Measurements from ENCODE around the gene DDX3X.
"Not testable (repeated sequence)": the region's sequence is repeated elsewhere in the genome, so short reads cannot be mapped to it uniquely, and the experiment has no call there.

The DDX3X gene

DNA sequence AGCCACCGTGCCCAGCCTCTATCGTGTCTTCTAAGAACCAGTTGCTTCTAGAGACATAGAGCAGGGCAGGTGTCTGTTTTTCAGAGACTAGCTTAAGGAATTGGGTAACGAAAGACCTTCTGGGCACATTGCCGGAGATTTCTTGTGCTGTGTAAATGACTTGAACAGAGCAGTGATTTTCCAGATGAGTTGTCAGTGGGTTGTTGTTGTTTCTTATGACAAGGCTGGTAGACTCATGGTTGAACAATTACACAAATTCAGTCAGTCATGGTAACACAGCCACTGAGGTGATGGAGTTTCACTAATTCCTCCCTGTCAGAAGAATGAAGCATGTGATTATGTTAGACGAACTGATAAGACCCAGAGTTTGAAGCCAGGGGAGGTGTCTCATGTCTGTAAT lies 20.5 kb upstream of the DDX3X start:
- H3K27me3 ChIP-seq (ENCODE audit: insufficient read depth, low read depth) = no peaks in the 10 kb centered on the region
- H3K4me1 ChIP-seq (ENCODE audit: low read depth, poor library complexity, severe bottlenecking) = peaks cover 37% of the 10 kb centered on the region
- H2AFZ ChIP-seq (ENCODE audit: low read depth) = peak overlapping the region; percentile 34; the same call in 1 of the 2 replicates
- TF ChIP-seq, protein P1, sequence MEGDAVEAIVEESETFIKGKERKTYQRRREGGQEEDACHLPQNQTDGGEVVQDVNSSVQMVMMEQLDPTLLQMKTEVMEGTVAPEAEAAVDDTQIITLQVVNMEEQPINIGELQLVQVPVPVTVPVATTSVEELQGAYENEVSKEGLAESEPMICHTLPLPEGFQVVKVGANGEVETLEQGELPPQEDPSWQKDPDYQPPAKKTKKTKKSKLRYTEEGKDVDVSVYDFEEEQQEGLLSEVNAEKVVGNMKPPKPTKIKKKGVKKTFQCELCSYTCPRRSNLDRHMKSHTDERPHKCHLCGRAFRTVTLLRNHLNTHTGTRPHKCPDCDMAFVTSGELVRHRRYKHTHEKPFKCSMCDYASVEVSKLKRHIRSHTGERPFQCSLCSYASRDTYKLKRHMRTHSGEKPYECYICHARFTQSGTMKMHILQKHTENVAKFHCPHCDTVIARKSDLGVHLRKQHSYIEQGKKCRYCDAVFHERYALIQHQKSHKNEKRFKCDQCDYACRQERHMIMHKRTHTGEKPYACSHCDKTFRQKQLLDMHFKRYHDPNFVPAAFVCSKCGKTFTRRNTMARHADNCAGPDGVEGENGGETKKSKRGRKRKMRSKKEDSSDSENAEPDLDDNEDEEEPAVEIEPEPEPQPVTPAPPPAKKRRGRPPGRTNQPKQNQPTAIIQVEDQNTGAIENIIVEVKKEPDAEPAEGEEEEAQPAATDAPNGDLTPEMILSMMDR (conservative IDR thresholded peaks at IDR 0.05; ENCODE audit: low read depth, low read length) = no peak
- H3K4me3 ChIP-seq (IDR thresholded peaks at IDR 0.05; ENCODE audit: insufficient read depth, low read depth, low read length) = no peak overlapping the region
- no peaks in the 10 kb centered on the region for H4K20me1 ChIP-seq (ENCODE audit: insufficient read depth)
- peak overlapping the region; percentile 49; the same call in 1 of the 2 replicates for H3K9ac ChIP-seq
- H3K79me2 ChIP-seq (ENCODE audit: insufficient read depth, low read depth) = no peaks in the 10 kb centered on the region
- peak overlapping the region; percentile 39; the same call in 1 of the 2 replicates for H3K4me2 ChIP-seq
- H3K36me3 ChIP-seq (ENCODE audit: insufficient read depth) = no peaks in the 10 kb centered on the region
- peak overlapping the region; percentile 95 for H3K27ac ChIP-seq

DNA sequence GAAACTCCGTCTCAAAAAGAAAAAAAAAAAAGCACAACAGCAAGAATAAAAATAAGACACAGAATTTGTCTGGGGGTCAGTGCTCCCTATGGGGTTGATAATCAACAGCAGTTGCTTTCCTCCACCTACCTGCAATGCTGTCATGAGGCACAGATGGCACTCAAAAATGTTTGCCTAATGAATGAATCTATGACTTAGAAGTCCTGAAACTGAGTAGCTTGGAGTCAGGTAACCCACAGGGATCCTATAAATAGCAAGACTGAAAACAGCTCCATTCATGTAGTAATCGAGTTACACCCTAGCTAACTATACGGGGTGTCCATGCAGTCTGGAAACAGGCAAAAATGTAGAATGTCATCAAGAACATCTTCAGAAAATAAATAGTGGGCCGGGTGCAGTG lies 19.8 kb upstream of the DDX3X start:
- H3K79me2 ChIP-seq (ENCODE audit: insufficient read depth, low read depth) = no peaks in the 10 kb centered on the region
- no peaks in the 10 kb centered on the region for H3K36me3 ChIP-seq (ENCODE audit: insufficient read depth)
- TF ChIP-seq, protein P1 (conservative IDR thresholded peaks at IDR 0.05; ENCODE audit: low read depth, low read length) = no peak; the same call in 1 of the 2 replicates
- H3K4me3 ChIP-seq (IDR thresholded peaks at IDR 0.05; ENCODE audit: insufficient read depth, low read depth, low read length) = no peak overlapping the region
- no peaks in the 10 kb centered on the region for H4K20me1 ChIP-seq (ENCODE audit: insufficient read depth)
- H2AFZ ChIP-seq (ENCODE audit: low read depth) = peak overlapping the region; percentile 40; the same call in 1 of the 2 replicates
- peak overlapping the region; percentile 95 for H3K27ac ChIP-seq
- H3K4me2 ChIP-seq = peak overlapping the region; percentile 84; the same call in 1 of the 2 replicates
- H3K27me3 ChIP-seq (ENCODE audit: insufficient read depth, low read depth) = no peaks in the 10 kb centered on the region
- peak overlapping the region; percentile 49; the same call in 1 of the 2 replicates for H3K9ac ChIP-seq
- H3K4me1 ChIP-seq (ENCODE audit: low read depth, poor library complexity, severe bottlenecking) = peaks cover 37% of the 10 kb centered on the region

DNA sequence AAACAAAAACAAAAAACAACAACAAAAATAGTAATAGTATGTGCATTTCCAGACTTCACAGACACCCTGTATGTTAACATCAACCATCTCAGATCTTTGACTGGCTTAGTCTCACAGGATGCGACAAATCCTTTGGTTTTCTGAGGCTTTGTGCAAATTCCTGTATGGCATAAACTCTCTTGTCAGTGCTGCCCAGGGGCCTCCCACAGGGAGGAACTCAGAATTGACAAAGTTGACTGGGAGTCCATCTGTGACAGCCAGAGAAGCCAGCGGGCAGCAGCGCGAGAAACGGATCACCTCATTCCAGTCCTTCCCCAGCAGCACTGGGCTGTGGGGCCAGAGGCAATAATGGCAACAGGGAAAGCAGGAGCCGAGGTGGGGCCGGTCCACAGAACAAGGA lies 19.1 kb upstream of the DDX3X start:
- Histone ChIP-seq H3K79me2 (ENCODE audit: insufficient read depth, low read depth) (no peaks in the 10 kb centered on the region), H3K9ac (peak overlapping the region; percentile 49; the same call in 1 of the 2 replicates), H3K27me3 (ENCODE audit: insufficient read depth, low read depth) (no peaks in the 10 kb centered on the region), H2AFZ (ENCODE audit: low read depth) (peak overlapping the region; percentile 40), H3K4me2 (peak overlapping the region; percentile 84), H3K36me3 (ENCODE audit: insufficient read depth) (no peaks in the 10 kb centered on the region), H4K20me1 (ENCODE audit: insufficient read depth) (no peaks in the 10 kb centered on the region), H3K4me3 (IDR thresholded peaks at IDR 0.05; ENCODE audit: insufficient read depth, low read depth, low read length) (no peak overlapping the region), H3K27ac (peak overlapping the region; percentile 95), H3K4me1 (ENCODE audit: low read depth, poor library complexity, severe bottlenecking) (peaks cover 37% of the 10 kb centered on the region)
- TF ChIP-seq, protein P1 (conservative IDR thresholded peaks at IDR 0.05; ENCODE audit: low read depth, low read length) = no peak

DNA sequence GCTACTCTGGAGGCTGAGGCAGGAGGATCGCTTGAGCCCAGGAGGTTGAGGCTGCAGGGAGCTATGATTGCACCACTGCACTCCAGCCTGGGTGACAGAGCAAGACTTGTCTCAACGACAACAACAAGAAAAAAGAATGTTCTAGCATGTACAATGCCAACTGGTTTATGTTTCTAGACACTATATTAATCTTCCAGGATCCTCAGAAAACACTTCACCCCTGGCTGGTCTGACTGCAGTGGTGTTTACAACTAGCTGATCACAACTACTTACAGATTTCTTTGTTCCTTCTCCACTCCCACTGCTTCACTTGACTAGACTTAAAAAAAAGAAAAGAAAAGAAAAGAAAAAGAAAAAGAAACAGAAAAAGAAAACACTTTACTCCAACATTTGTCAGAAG lies 17.7 kb upstream of the DDX3X start:
- not testable (repeated sequence) for H3K4me2 ChIP-seq; H3K4me3 ChIP-seq (IDR thresholded peaks at IDR 0.05; ENCODE audit: insufficient read depth, low read depth, low read length); H3K79me2 ChIP-seq (ENCODE audit: insufficient read depth, low read depth); H3K36me3 ChIP-seq (ENCODE audit: insufficient read depth); H3K9ac ChIP-seq; H3K27me3 ChIP-seq (ENCODE audit: insufficient read depth, low read depth); H4K20me1 ChIP-seq (ENCODE audit: insufficient read depth); H3K27ac ChIP-seq
- peaks cover 37% of the 10 kb centered on the region for H3K4me1 ChIP-seq (ENCODE audit: low read depth, poor library complexity, severe bottlenecking)
- H2AFZ ChIP-seq (ENCODE audit: low read depth) = peak overlapping the region; percentile 22; the same call in 1 of the 2 replicates

DNA sequence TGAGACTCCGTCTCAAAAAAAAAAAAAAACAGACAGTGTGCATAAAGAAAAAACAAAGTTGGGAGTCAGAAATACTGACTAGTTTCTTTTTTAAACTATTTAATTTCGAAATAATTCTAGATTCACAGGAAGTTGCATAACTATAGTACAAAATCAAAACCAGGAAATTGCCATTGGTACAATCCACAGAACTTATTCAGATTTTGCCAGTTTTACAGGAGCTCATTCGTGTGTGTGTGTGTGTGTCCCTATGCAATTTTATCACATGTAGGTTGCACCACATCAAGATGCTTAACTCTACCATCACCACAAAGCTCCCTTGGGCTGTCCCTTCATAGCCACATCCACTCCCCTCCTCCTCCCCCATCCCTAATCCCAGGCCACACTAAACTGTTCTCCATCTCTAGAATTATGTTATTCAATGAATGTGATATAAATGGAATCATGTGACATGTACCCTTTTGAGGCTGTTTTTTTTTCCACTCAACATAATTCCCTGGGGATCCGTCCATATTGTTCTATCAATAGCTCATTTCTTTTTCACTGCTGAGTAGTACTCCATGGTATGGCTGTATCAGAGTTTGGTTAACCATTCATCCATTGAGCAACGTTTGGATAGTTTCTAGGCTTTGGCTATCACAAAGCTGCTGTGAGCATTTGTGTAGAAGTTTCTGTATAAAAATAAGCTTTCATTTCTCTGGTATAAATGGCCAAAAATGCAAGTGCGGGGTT lies 16.3 kb upstream of the DDX3X start:
- Histone ChIP-seq H3K9ac (no peak overlapping the region), H3K4me3 (IDR thresholded peaks at IDR 0.05; ENCODE audit: insufficient read depth, low read depth, low read length) (no peak overlapping the region), H3K27me3 (ENCODE audit: insufficient read depth, low read depth) (no peaks in the 10 kb centered on the region), H3K4me1 (ENCODE audit: low read depth, poor library complexity, severe bottlenecking) (peaks cover 32% of the 10 kb centered on the region), H3K4me2 (no peak overlapping the region), H4K20me1 (ENCODE audit: insufficient read depth) (no peaks in the 10 kb centered on the region), H2AFZ (ENCODE audit: low read depth) (no peak overlapping the region), H3K79me2 (ENCODE audit: insufficient read depth, low read depth) (no peaks in the 10 kb centered on the region), H3K27ac (no peak overlapping the region), H3K36me3 (ENCODE audit: insufficient read depth) (no peaks in the 10 kb centered on the region)
- TF ChIP-seq, protein P1 (conservative IDR thresholded peaks at IDR 0.05; ENCODE audit: low read depth, low read length) = no peak
